DLD1 (cell line): ENCODE measurements around the gene LDLRAD4.
"Not testable (repeated sequence)": the region's sequence is repeated elsewhere in the genome, so short reads cannot be mapped to it uniquely, and the experiment has no call there.

Experiments used
- in situ Hi-C: cut with HindIII; loops from 2 replicates; pipeline ENCODE4 v1.10.0; 2017; ENCODE audit warnings: low sequenced_read_pairs

LDLRAD4 gene

GRCh38 chr18:13604786-13605185, 386.2 kb downstream of the LDLRAD4 start:
- in situ Hi-C loops, result no loop called here

- in situ Hi-C loops, result no loop called here
Measured at GRCh38 chr18:13605477-13605876, 386.9 kb downstream of the LDLRAD4 start.

GRCh38 chr18:13605901-13606300, 387.3 kb downstream of the LDLRAD4 start:
- in situ Hi-C loops, result no loop called here

GRCh38 chr18:13606604-13607254, 388.2 kb downstream of the LDLRAD4 start:
- in situ Hi-C loops, result no loop called here

- in situ Hi-C loops, result not testable (repeated sequence)
Measured at GRCh38 chr18:13608024-13608562, 389.5 kb downstream of the LDLRAD4 start.

- in situ Hi-C loops, result no loop called here
Measured at GRCh38 chr18:13608791-13609532, 390.4 kb downstream of the LDLRAD4 start.

- in situ Hi-C loops, result no loop called here
Measured at GRCh38 chr18:13610555-13611141, 392.1 kb downstream of the LDLRAD4 start.

- in situ Hi-C loops, result no loop called here
Measured at GRCh38 chr18:13611142-13611600, 392.6 kb downstream of the LDLRAD4 start.

- in situ Hi-C loops, result no loop called here
Measured at GRCh38 chr18:13611601-13612195, 393.1 kb downstream of the LDLRAD4 start.

- in situ Hi-C loops, result no loop called here
Measured at GRCh38 chr18:13612196-13612997, 393.8 kb downstream of the LDLRAD4 start.

GRCh38 chr18:13613099-13613498, 394.5 kb downstream of the LDLRAD4 start:
- in situ Hi-C loops, result no loop called here

- in situ Hi-C loops, result no loop called here
Measured at GRCh38 chr18:13613591-13614501, 395.3 kb downstream of the LDLRAD4 start.

- in situ Hi-C loops, result no loop called here
Measured at GRCh38 chr18:13614641-13615288, 396.2 kb downstream of the LDLRAD4 start.

GRCh38 chr18:13615432-13615861, 396.9 kb downstream of the LDLRAD4 start:
- in situ Hi-C loops, result no loop called here

GRCh38 chr18:13616041-13616440, 397.5 kb downstream of the LDLRAD4 start:
- in situ Hi-C loops, result no loop called here

- in situ Hi-C loops, result no loop called here
Measured at GRCh38 chr18:13616525-13617035, 398.0 kb downstream of the LDLRAD4 start.

GRCh38 chr18:13617826-13618515, 399.4 kb downstream of the LDLRAD4 start:
- in situ Hi-C loops, result no loop called here
